ENCODE measurements around the gene FMOD. TPM values are rescaled to one million over a fixed set of nuclear protein-coding genes. Genes with fewer than 3 reads are reported as not detected.

The FMOD gene
- total RNA-seq, 1 donor from 2014 or later, result 0.17 TPM

- DNase-seq (ENCODE audit: low read depth), result peak; percentile 69
- TF ChIP-seq CTCF (conservative IDR thresholded peaks at IDR 0.05; ENCODE audit: low read depth, low read length), result peak; percentile 48
- H3K4me3 ChIP-seq (ENCODE audit: low read depth, low read length), result no peak overlapping the region
These were observed 22.2 kb downstream of the FMOD start for GRCh38 chr1:203328714-203329122.

GRCh38 chr1:203327684-203328457 lies 23.1 kb downstream of the FMOD start:
- H3K4me3 ChIP-seq (ENCODE audit: low read depth, low read length), result peak overlapping the region; percentile 55
- TF ChIP-seq CTCF (conservative IDR thresholded peaks at IDR 0.05; ENCODE audit: low read depth, low read length), result peak; percentile 43
- DNase-seq (ENCODE audit: low read depth), result no peak

- DNase-seq (ENCODE audit: low read depth), result no peak
- H3K4me3 ChIP-seq (ENCODE audit: low read depth, low read length), result peak overlapping the region; percentile 55
- TF ChIP-seq CTCF (conservative IDR thresholded peaks at IDR 0.05; ENCODE audit: low read depth, low read length), result no peak
These were observed 23.9 kb downstream of the FMOD start for GRCh38 chr1:203326830-203327683.

GRCh38 chr1:203325418-203326091 lies 25.4 kb downstream of the FMOD start:
- TF ChIP-seq CTCF (conservative IDR thresholded peaks at IDR 0.05; ENCODE audit: low read depth, low read length), result no peak
- DNase-seq (ENCODE audit: low read depth), result no peak
- H3K4me3 ChIP-seq (ENCODE audit: low read depth, low read length), result no peak overlapping the region

- no peak overlapping the region for H3K4me3 ChIP-seq (ENCODE audit: low read depth, low read length)
- no peak for DNase-seq (ENCODE audit: low read depth)
- TF ChIP-seq CTCF (conservative IDR thresholded peaks at IDR 0.05; ENCODE audit: low read depth, low read length), result no peak
These were observed 25.9 kb downstream of the FMOD start for GRCh38 chr1:203325026-203325417.

GRCh38 chr1:203324105-203325025 lies 26.6 kb downstream of the FMOD start:
- no peak overlapping the region for H3K4me3 ChIP-seq (ENCODE audit: low read depth, low read length)
- no peak for DNase-seq (ENCODE audit: low read depth)

More at GRCh38 chr1:203324105-203325025, 26.6 kb downstream of the FMOD start:
- TF ChIP-seq CTCF (conservative IDR thresholded peaks at IDR 0.05; ENCODE audit: low read depth, low read length), result no peak
